Right lobe of liver (tissue), 6 donors: Measurements from ENCODE around the gene NIPAL3. TPM values are rescaled to one million over a fixed set of nuclear protein-coding genes. Genes with fewer than 3 reads are reported as not detected.

Source experiments
- ATAC-seq, 4 donors: fragments of 200-7000 bp; cut with Tn5 transposase; one replicate each; pipeline ENCODE4 v1.9.1; 2020; ENCODE audit warnings: mild to moderate bottlenecking in 4 of 4, moderate library complexity in 4 of 4
- DNase-seq, 3 donors: peaks; one replicate each; pipeline ENCODE4 v3.0.0-alpha.2; 2020
- H3K27ac ChIP-seq, 3 donors: fragments of 200-600 bp; one replicate each; pipeline ENCODE4 v1.8.0; 2022
- H3K27me3 ChIP-seq, 2 donors: fragments of 200-600 bp; one replicate each; pipeline ENCODE4 v1.8.0; 2022
- H3K36me3 ChIP-seq, 4 donors: fragments of 200-600 bp; sonication (generic) in 1 of 4; one replicate each; pipeline versions ENCODE4 v1.5.1 to v1.8.0; 2017 to 2022; ENCODE audit warnings: control low read depth in 1 of 4
- H3K4me1 ChIP-seq, 4 donors: fragments of 200-600 bp; sonication (generic) in 1 of 4; one replicate each; pipeline versions ENCODE4 v1.5.1 to v1.8.0; 2017 to 2022; ENCODE audit warnings: control low read depth in 1 of 4
- H3K4me3 ChIP-seq, 3 donors: fragments of 200-600 bp; one replicate each; pipeline ENCODE4 v1.8.0; 2022
- H3K9me3 ChIP-seq, 4 donors: fragments of 200-600 bp; sonication (generic) in 1 of 4; one replicate each; pipeline versions ENCODE4 v1.5.1 to v1.8.0; 2017 to 2022; ENCODE audit warnings: control low read depth in 1 of 4
- CTCF ChIP-seq, 4 donors: fragments of 200-600 bp in 3 of 4; fragments of 450-650 bp in 1 of 4; IDR thresholded peaks; one replicate each; pipeline versions ENCODE4 v1.5.1 to v1.8.0; 2016 to 2022; ENCODE audit warnings: antibody characterized with exemption in 4 of 4, mild to moderate bottlenecking in 2 of 4
- POLR2A ChIP-seq: fragments of 450-650 bp; IDR thresholded peaks from one replicate; pipeline ENCODE4 v1.6.1; 2017; ENCODE audit warnings: antibody characterized with exemption, mild to moderate bottlenecking
- WGBS: methylation state at CpG from one replicate; pipeline ENCODE4 v1.1.6; 2018; ENCODE audit warnings: low coverage, low lambda C conversion rate; ENCODE audit not compliant: insufficient coverage; ENCODE audit errors: missing lambda C conversion rate; 5-methylcytosine and 5-hydroxymethylcytosine counted together
- intact Hi-C, 2 donors: fragments of 100-400 bp; cut with DNase I; formaldehyde crosslinking; loops; one replicate each; pipeline versions ENCODE4 v1.11.2 to v1.14.1; 2022
- total RNA-seq, 6 experiments: library from RNA; depleted of rRNA in 2 of 6; stranded (reverse); fragments of >200 nt in 2 of 6; fragmentation: NEBNext Ultra II Directional in 3 of 6; extraction: Animal tissue kit (Norgen Biotek cat#: 25700) in 3 of 6; gene quantifications; one replicate each; pipeline versions ENCODE4 v1.1.0 to v1.2.4, GENCODE V29; 2016 to 2023
- donor health status: DM: no; HTN: yes; CAD: no.
- donor health status: DM: no; HTN: no; CAD: no.
- donor health status: DM: no; HTN: no; CAD: no.
- donor health status: DM: no; HTN: yes; CAD: no.
- donor health status: DM: no; HTN: yes; CAD: no.

Gene NIPAL3
- total RNA-seq, 6 experiments from 2014 or later: 3.4 to 9.2 (median 6.0) TPM

DNA sequence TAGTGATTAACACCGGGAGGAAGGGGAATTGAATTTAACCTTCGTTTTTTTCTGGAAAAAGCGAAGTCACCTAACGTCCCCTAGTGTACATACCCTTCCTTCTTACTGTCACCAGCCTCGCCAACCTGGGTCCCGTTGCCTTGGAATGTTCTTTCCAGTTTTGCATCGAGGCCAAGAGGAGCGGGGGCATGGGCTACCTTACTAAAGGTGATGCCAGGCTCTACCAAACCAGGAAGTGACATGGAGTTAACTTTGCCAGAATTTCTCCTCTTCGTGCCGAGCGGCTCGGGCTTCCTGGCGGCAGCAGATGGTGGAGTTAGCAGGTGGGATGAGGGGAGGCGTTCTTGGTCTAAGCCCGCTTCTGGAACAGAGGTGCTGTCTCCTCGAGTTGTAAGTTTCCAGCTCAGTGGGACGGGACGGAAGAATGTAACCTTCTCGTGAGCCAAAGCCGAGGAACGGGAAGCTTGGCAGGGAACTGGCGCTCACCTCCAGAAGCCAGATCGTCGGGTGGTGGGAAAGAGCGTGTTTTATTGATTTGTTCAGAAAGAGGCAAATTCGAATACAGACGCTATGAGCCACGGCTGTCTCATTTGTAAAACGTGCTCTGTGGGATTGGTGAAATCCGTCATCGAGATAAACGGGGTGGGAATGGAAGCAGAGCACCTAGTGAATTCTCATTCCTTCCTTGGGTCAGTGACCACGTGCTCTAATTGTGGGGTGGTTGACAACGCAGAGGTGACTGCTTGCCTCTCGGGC, 486 bp downstream of the NIPAL3 start:
- Histone ChIP-seq H3K4me3 (peak overlapping the region; percentile 45 to 73 (median 70)), H3K9me3 (no peaks in the 10 kb centered on the region), H3K36me3 (peaks cover 0 to 3% (median 0%) of the 10 kb centered on the region in 4 donors), H3K27me3 (no peaks in the 10 kb centered on the region), H3K4me1 (peaks cover 0 to 13% (median 0%) of the 10 kb centered on the region in 4 donors), H3K27ac (no peak overlapping the region)
- WGBS: 2% methylated on average over 27 of the region's 35 CpGs
- ATAC-seq (peak; percentile 8 to 25 (median 9)), DNase-seq (peak in 1 of 3 donors; percentile 53)
- no peak for TF ChIP-seq POLR2A
- no peak for TF ChIP-seq CTCF (IDR thresholded peaks at IDR 0.05)
- intact Hi-C loops: no loop called here

DNA sequence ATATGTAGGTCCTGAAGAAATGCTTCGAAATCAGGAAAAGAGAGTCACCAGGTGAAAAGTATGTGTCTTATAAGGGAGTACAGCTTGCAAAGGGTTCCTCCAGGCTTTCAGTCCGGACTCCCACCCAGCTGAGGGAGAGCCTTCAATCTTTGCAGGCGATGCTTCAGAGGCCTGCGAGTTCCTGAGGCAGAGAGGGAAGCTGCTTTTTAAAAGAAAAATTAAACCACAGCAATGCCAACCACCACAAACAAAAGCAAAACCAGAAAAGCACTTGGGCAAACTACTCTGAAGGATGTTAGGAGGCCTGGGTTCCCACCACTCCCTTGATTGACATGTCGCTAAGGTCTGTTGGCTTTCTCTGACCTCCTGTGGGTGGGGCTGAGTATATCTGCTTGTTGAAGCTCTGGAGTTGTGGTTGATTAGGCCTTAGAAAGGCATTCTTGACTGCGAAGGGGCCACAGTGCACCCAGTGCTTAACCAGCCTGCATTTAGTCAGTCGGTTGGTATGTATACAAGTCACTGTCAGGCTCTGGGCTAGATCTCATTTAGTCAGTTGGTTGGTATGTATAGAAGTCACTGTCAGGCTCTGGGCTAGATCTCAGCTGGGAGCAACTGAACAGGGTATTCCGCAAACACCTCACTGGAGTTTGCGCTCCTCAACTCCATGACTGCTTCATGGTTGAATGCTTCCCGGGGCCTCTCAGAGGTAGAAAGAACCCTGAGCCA, 1.2 kb downstream of the NIPAL3 start:
- ATAC-seq: no peak
- H3K27ac ChIP-seq: no peak overlapping the region
- H3K9me3 ChIP-seq: no peaks in the 10 kb centered on the region
- whole genome bisulfite sequencing: 54% methylated on average over 5 of the region's 10 CpGs
- intact Hi-C loops: no loop called here
- peaks cover 0 to 11% (median 0%) of the 10 kb centered on the region in 4 donors for H3K36me3 ChIP-seq
- DNase-seq: no peak
- H3K27me3 ChIP-seq: no peaks in the 10 kb centered on the region
- H3K4me3 ChIP-seq: peak overlapping the region in 2 of 3 donors; percentile 70 to 73
- TF ChIP-seq CTCF (IDR thresholded peaks at IDR 0.05) (no peak), POLR2A (no peak)
- H3K4me1 ChIP-seq: peaks cover 0 to 13% (median 0%) of the 10 kb centered on the region in 4 donors

DNA sequence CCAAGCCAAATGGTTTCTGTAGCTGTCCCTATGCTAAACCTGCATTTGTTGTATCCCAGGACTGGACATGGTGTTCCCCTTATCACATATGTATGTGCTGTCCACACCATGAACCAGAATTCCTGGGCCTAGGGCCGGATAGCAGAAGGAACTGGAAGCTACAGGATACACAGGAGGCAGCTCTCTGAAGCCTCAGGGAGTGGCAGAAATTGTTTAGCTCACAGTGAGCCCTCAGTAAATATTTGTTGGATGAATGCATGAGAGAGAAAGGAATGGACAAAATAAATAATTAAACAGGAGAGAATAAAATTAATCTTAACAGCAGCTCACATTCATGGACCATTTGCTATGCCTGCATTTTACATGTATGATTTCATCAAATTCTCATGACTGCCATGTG, 2.1 kb downstream of the NIPAL3 start:
- TF ChIP-seq CTCF (IDR thresholded peaks at IDR 0.05) (no peak), POLR2A (no peak)
- peaks cover 0 to 12% (median 0%) of the 10 kb centered on the region in 4 donors for H3K36me3 ChIP-seq
- intact Hi-C loops: no loop called here
- no peak for DNase-seq
- H3K4me3 ChIP-seq: no peak overlapping the region
- H3K9me3 ChIP-seq: no peaks in the 10 kb centered on the region
- H3K27me3 ChIP-seq: no peaks in the 10 kb centered on the region
- no peak for ATAC-seq
- H3K27ac ChIP-seq: no peak overlapping the region
- WGBS: 20% methylated on average over 1 of the region's 1 CpG
- H3K4me1 ChIP-seq: peaks cover 0 to 13% (median 0%) of the 10 kb centered on the region in 4 donors

DNA sequence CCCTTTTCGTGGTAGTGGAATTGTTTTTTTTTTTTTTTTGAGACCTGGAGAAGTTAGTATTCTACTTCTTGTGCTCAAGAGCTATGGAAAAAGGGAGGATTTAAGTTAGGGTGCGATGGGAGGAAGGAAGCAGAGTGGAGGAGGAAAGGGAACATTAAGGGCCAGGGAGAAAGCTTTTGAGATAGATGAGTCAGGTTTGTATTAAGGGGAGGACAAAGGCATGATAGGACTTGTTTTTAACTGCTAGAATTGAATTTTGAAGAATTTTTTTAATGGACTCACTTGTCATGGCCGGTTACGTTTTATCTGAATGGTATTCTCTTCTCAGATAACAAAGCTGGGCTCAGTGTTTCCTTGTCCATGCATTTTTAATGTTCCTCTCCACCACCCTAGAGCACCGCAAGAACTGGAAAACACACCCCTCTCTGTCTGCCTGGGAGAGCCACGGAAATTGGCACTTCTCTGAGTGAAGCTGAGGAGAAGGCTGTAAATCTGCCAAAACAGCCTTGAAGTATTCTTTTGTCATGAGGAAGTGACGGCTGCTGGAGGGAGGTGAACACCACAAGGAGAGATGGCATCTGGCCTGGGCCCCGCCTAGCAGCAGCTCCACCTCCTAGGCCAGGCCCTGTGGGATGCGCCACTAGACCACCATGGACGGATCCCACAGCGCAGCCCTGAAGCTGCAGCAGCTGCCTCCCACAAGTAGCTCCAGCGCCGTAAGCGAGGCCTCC, 3.5 kb downstream of the NIPAL3 start:
- H3K9me3 ChIP-seq: no peaks in the 10 kb centered on the region
- no peaks in the 10 kb centered on the region for H3K27me3 ChIP-seq
- intact Hi-C loops: no loop called here
- no peak overlapping the region for H3K4me3 ChIP-seq
- no peak overlapping the region for H3K27ac ChIP-seq
- no peak for TF ChIP-seq CTCF (IDR thresholded peaks at IDR 0.05)
- TF ChIP-seq POLR2A: no peak
- peaks cover 0 to 8% (median 0%) of the 10 kb centered on the region in 4 donors for H3K4me1 ChIP-seq
- WGBS: 70% methylated on average over 8 of the region's 14 CpGs
- DNase-seq (no peak), ATAC-seq (no peak)
- H3K36me3 ChIP-seq: peaks cover 0 to 12% (median 0%) of the 10 kb centered on the region in 4 donors
